GM12878 (cell line): ENCODE data around the gene PIGS. TPM values are rescaled to one million over a fixed set of nuclear protein-coding genes. Genes with fewer than 3 reads are reported as not detected.

Source experiments
- BRCA1 ChIP-seq: IDR thresholded peaks from 2 replicates; pipeline ENCODE4 v1.6.1; 2011; ENCODE audit warnings: low read depth, low read length, improper control_type of control experiment
- CBX5 ChIP-seq: sonication (generic); IDR thresholded peaks from 2 replicates; pipeline ENCODE4 v1.6.1; 2016; ENCODE audit warnings: low read depth, moderate library complexity, mild to moderate bottlenecking, inconsistent platforms
- CHD1 ChIP-seq: IDR thresholded peaks from 2 replicates; pipeline ENCODE4 v1.6.1; 2012; ENCODE audit warnings: low read depth, low read length, improper control_type of control experiment
- CHD2 ChIP-seq: IDR thresholded peaks from 2 replicates; pipeline ENCODE4 v1.6.1; 2011; ENCODE audit warnings: low read depth, low read length, improper control_type of control experiment, borderline replicate concordance
- DPF2 ChIP-seq: fragments of 450-650 bp; IDR thresholded peaks from 2 replicates; pipeline ENCODE4 v1.6.1; 2017; ENCODE audit warnings: mild to moderate bottlenecking
- E2F8 ChIP-seq: fragments of 450-650 bp; IDR thresholded peaks from 2 replicates; pipeline ENCODE4 v1.6.1; 2018; ENCODE audit warnings: mild to moderate bottlenecking, low read depth, moderate library complexity; ENCODE audit not compliant: partially characterized antibody
- FOXK2 ChIP-seq: fragments of 450-650 bp; IDR thresholded peaks from 2 replicates; pipeline ENCODE4 v1.6.1; 2017; ENCODE audit warnings: mild to moderate bottlenecking, moderate library complexity
- HDAC2 ChIP-seq: fragments of 200-600 bp; sonication (generic); IDR thresholded peaks from 2 replicates; pipeline ENCODE4 v1.6.1; 2017
- MEF2A ChIP-seq: IDR thresholded peaks from 2 replicates; pipeline ENCODE4 v1.6.1; 2011; ENCODE audit warnings: low read depth, mild to moderate bottlenecking, low read length, moderate library complexity; ENCODE audit not compliant: insufficient read depth
- MTA3 ChIP-seq: IDR thresholded peaks from 2 replicates; pipeline ENCODE4 v1.6.1; 2012; ENCODE audit warnings: low read length, inconsistent platforms, borderline replicate concordance
- NFIC ChIP-seq: IDR thresholded peaks from 2 replicates; pipeline ENCODE4 v1.6.1; 2012; ENCODE audit warnings: low read depth, mild to moderate bottlenecking, inconsistent platforms, low read length, moderate library complexity
- RAD21 ChIP-seq: IDR thresholded peaks from 2 replicates; pipeline ENCODE4 v1.6.1; 2011; ENCODE audit warnings: mild to moderate bottlenecking, low read depth, low read length, moderate library complexity; ENCODE audit not compliant: insufficient read depth
- RCOR1 ChIP-seq: conservative IDR thresholded peaks from 2 replicates; pipeline ENCODE4 v1.6.1; 2012; ENCODE audit warnings: low read depth, low read length, improper control_type of control experiment
- SKIL ChIP-seq: fragments of 450-650 bp; IDR thresholded peaks from 2 replicates; pipeline ENCODE4 v1.6.1; 2017; ENCODE audit warnings: mild to moderate bottlenecking, low read depth, inconsistent platforms; ENCODE audit not compliant: poor library complexity, severe bottlenecking
- SP1 ChIP-seq: IDR thresholded peaks from one replicate; pipeline ENCODE4 v1.6.1; 2011; ENCODE audit warnings: low read depth, low read length
- STAT1 ChIP-seq: fragments of 450-650 bp; conservative IDR thresholded peaks from 2 replicates; pipeline ENCODE4 v1.6.1; 2014; ENCODE audit warnings: antibody characterized with exemption, mild to moderate bottlenecking
- TCF3 ChIP-seq: IDR thresholded peaks from 2 replicates; pipeline ENCODE4 v1.6.1; 2012; ENCODE audit warnings: low read depth, mild to moderate bottlenecking, low read length, borderline replicate concordance; ENCODE audit not compliant: insufficient read depth
- ZBED1 ChIP-seq: IDR thresholded peaks from 2 replicates; pipeline ENCODE4 v1.6.1; 2016; ENCODE audit warnings: borderline replicate concordance
- ZBTB4 ChIP-seq: fragments of 450-650 bp; formaldehyde crosslinking; IDR thresholded peaks from 2 replicates; pipeline ENCODE4 v1.4.0; 2022; ENCODE audit warnings: mild to moderate bottlenecking, moderate library complexity
- polyA plus RNA-seq, 11 experiments: library from polyadenylated mRNA; depleted of rRNA in 4 of 11; unstranded in 6 of 11; stranded (reverse) in 5 of 11; fragments of >200 nt; fragmentation: Nextera tagmentation in 4 of 11; fragmentation: Illumina TruSeq in 1 of 11; extraction: Ambion mirVana in 4 of 11; extraction: Trizol in 1 of 11; gene quantifications; 1 replicate in 1 of 11; 2 replicates in 10 of 11; pipeline versions ENCODE4 v1.2.1 to v1.2.3, GENCODE V29; 2011 to 2016; ENCODE audit warnings: inconsistent platforms in 2 of 11, missing spikeins in 2 of 11, low read depth in 1 of 11
- total RNA-seq, 4 experiments: library from RNA; depleted of rRNA in 3 of 4; stranded (reverse); fragments of >200 nt in 3 of 4; fragmentation: Illumina TruSeq in 1 of 4; extraction: Trizol in 1 of 4; gene quantifications; 2 replicates each; pipeline versions ENCODE4 v1.2.1 to v1.2.3, GENCODE V29; 2013 to 2021

The PIGS gene
- total and polyA plus RNA-seq, 10 of the 15 experiments (the other 5 are each of a cell fraction or from before 2014, with no cell fraction given): 27.5 to 73.7 (median 50.7) TPM

DNA sequence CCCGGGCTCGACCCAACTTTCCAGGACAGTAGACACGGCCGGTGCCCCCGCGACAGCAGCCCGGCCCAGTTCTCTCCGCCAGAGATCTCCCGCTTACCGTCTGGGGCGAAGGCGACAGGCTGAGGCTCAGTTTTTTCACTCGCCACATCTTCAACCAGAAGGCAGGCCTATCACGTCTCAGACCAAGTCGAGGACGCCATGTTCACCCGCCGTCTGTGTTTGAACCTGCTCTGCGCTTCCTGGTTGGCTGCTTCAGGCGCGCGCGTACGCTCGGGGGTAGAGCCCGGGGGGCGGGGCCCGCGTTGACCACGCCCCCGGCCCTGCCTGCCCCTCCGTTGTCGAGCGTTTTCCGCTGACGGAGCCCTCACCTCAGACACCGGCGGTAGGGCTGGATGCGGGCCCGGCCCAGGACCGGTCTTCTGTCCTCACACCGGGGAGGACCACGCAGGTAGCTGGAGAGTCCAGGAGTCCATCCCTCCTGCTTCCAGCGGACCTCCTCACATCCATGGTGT is 27.5 kb upstream of the PIGS start, which contains the start of gene SPAG5 (continued):
- 0 out of 2 replicates have a peak, but pooled peaks have one; percentile 3 for TF ChIP-seq TCF3
- TF ChIP-seq BRCA1: no peak
- TF ChIP-seq MEF2A: 0 out of 2 replicates have a peak, but pooled peaks have one; percentile 3
- no peak for TF ChIP-seq ZBED1
- no peak for TF ChIP-seq STAT1
- peak; percentile 85 for TF ChIP-seq SP1
- no peak; the same call in 1 of the 2 replicates for TF ChIP-seq MTA3
- TF ChIP-seq CHD1: no peak
- no peak for TF ChIP-seq RCOR1
- no peak for TF ChIP-seq RAD21
- no peak for TF ChIP-seq CBX5
- no peak for TF ChIP-seq FOXK2
- no peak for TF ChIP-seq E2F8
- no peak for TF ChIP-seq SKIL
- 0 out of 2 replicates have a peak, but pooled peaks have one; percentile 84 for TF ChIP-seq HDAC2
- TF ChIP-seq DPF2: peak; percentile 59; the same call in 1 of the 2 replicates
- TF ChIP-seq CHD2: peak; percentile 60; the same call in 1 of the 2 replicates
- TF ChIP-seq NFIC: no peak
- no peak for TF ChIP-seq ZBTB4 (CRISPR knock-in tag)
